HG03575 (cell line): Measurements from ENCODE around the gene SBF1.
"Not testable (repeated sequence)": the region's sequence is repeated elsewhere in the genome, so short reads cannot be mapped to it uniquely, and the experiment has no call there.

Source experiments
- ATAC-seq: cut with Tn5 transposase; IDR thresholded peaks from one replicate; pipeline ENCODE4 v1.9.1; 2021; ENCODE audit not compliant: unreplicated experiment, insufficient number of reproducible peaks, low FRiP score; ENCODE audit errors: extremely low read depth

SBF1 gene

GRCh38 chr22:50416996-50417395 lies 57.8 kb downstream of the SBF1 start:
- ATAC-seq, result no peak

GRCh38 chr22:50415426-50415825 lies 59.4 kb downstream of the SBF1 start:
- no peak for ATAC-seq

- no peak for ATAC-seq
Measured at GRCh38 chr22:50414476-50415248, 60.2 kb downstream of the SBF1 start.

GRCh38 chr22:50408954-50409353 lies 65.9 kb downstream of the SBF1 start:
- ATAC-seq, result not testable (repeated sequence)

- no peak for ATAC-seq
Measured at GRCh38 chr22:50408311-50408710, 66.5 kb downstream of the SBF1 start.

GRCh38 chr22:50406416-50407170 lies 68.2 kb downstream of the SBF1 start:
- ATAC-seq, result no peak

GRCh38 chr22:50403701-50404101 lies 71.1 kb downstream of the SBF1 start:
- no peak for ATAC-seq

GRCh38 chr22:50401907-50402306 lies 72.9 kb downstream of the SBF1 start:
- no peak for ATAC-seq

- no peak for ATAC-seq
Measured at GRCh38 chr22:50400931-50401330, 73.9 kb downstream of the SBF1 start.

GRCh38 chr22:50400406-50400805 lies 74.4 kb downstream of the SBF1 start:
- no peak for ATAC-seq

- ATAC-seq, result no peak
Measured at GRCh38 chr22:50399751-50400331, 75.0 kb downstream of the SBF1 start.

GRCh38 chr22:50398831-50399648 lies 75.8 kb downstream of the SBF1 start:
- no peak for ATAC-seq

- ATAC-seq, result not testable (repeated sequence)
Measured at GRCh38 chr22:50397371-50398060, 77.3 kb downstream of the SBF1 start.

- ATAC-seq, result no peak
Measured at GRCh38 chr22:50396751-50397370, 78.0 kb downstream of the SBF1 start.
